ENCODE results near the gene GLDN. TPM values are rescaled to one million over a fixed set of nuclear protein-coding genes. Genes with fewer than 3 reads are reported as not detected.

Gene GLDN
- total RNA-seq (2012; rRNA removed) (under 0.01 TPM in 1 of 2 replicates, not detected in the other), polyA plus RNA-seq (2012; rRNA removed) (not detected in 2 replicates), Bru-seq, nascent RNA (percentile 26 among the genes with signal in this experiment), BruChase-seq, experiment 1, labeled RNA remaining after a 6-hour chase (percentile 30 among the genes with signal in this experiment), BruChase-seq, experiment 2, labeled RNA remaining after a 2-hour chase (percentile 32 among the genes with signal in this experiment)
- polyA plus RNA-seq (2012; cell fraction: cytosol; rRNA removed), result 0.02 and 0.14 TPM in 2 replicates
- 0.02 TPM in 1 of 2 replicates, not detected in the other for polyA plus RNA-seq (2012; cell fraction: nucleus; rRNA removed; ENCODE audit: low replicate concordance)
- long read RNA-seq, result 0 reads

DNA sequence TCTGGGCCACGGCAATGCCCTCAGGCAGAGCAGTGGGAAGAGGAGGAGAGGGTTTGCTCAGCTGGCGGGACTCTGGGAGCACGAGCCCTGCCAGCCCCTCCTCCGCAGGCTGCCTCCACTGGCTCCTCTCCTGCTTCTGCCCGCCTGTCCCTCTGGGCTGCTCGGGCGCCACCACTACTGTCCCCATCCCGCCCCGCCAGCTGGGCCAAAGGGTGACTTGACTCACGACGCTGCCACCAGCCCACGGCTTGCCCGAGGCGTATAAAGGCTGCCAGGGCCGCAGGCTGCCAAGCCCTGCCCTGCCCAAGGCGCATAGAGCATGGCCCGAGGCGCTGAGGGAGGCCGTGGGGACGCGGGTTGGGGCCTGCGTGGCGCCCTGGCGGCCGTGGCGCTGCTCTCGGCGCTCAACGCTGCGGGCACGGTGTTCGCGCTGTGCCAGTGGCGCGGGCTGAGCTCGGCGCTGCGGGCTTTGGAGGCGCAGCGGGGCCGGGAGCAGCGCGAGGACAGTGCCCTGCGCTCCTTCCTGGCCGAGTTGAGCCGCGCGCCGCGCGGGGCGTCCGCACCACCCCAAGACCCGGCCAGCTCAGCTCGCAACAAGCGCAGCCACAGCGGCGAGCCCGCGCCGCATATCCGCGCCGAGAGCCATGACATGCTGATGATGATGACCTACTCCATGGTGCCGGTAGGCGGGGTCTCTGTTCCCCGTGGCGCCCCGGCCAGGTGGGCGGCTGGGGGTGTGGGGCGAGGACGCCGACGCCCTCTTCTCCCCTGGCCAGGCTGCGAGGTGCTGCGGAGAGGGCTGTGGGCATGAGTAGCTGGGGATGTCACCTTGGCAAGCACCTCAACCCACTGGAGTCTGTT, at the start of gene GLDN:
Gene GLDN, plus strand, starts transcription at position 290 of the 861 bp plus-strand sequence. Its CDS starts 30 bp downstream, at position 320.
- no peak within 1 kb of the TSS for H2AK9ac ChIP-seq (replicated peaks; ENCODE audit: low read depth, low read length, poor library complexity)
- no peaks in the 10 kb centered on the region; the same call in 1 of the 2 replicates for H3K4me1 ChIP-seq (ENCODE audit: control insufficient read depth, insufficient read depth, low read length)
- ChIA-PET CTCF (interaction anchor here (0.6 kb wide), 1 partner anchor 17 kb away, joined by 3 read pairs; no protein-coding TSS in a partner anchor), POLR2A (ENCODE audit: unreplicated experiment) (no interaction called here)
- peak within 1 kb of the TSS; percentile 76 for H2AFZ ChIP-seq (replicated peaks; ENCODE audit: low read length, poor library complexity)
- no peak within 1 kb of the TSS for H3K14ac ChIP-seq (replicated peaks; ENCODE audit: low read depth, low read length)
- no peak within 1 kb of the TSS for H3K56ac ChIP-seq (ENCODE audit: extremely low read depth, insufficient read depth, low read length)
- H3K18ac ChIP-seq (ENCODE audit: low read depth, low read length), result no peak within 1 kb of the TSS
- no peak within 1 kb of the TSS for H3K9ac ChIP-seq (ENCODE audit: low read depth, low read length)
- WGBS, 2 experiments (ENCODE audit: extremely low coverage in 2 of 2, insufficient read length in 1 of 2), result 2% methylated on average over 10 of the region's 76 CpGs; no CpG with 5 or more reads in 1 of the 2 experiments
- H4K8ac ChIP-seq (ENCODE audit: low read depth in 2 of 2, low read length in 2 of 2), result no peak within 1 kb of the TSS
- TF ChIP-seq MAFK (IDR thresholded peaks at IDR 0.05; ENCODE audit: low read depth, low read length) (no peak), CEBPB (IDR thresholded peaks at IDR 0.05; ENCODE audit: low read depth, low read length) (no peak)
- peaks cover 61% of the 10 kb centered on the region for H3K27me3 ChIP-seq (ENCODE audit: control insufficient read depth, insufficient read depth, low read length)
- no peak within 1 kb of the TSS for H2BK20ac ChIP-seq (ENCODE audit: low read depth, low read length)
- H3K27ac ChIP-seq (ENCODE audit: insufficient read depth, low read length), result no peak within 1 kb of the TSS
- ATAC-seq (ENCODE audit: low read depth), result peak; percentile 87
- H3K4me2 ChIP-seq (ENCODE audit: low read depth, low read length), result peak within 1 kb of the TSS; percentile 42; the same call in 1 of the 2 replicates
- no peak within 1 kb of the TSS for H3K23ac ChIP-seq (ENCODE audit: low read depth, low read length)
- BruUV-seq (replicated peaks), result no TSS peak
- no peaks in the 10 kb centered on the region for H3K36me3 ChIP-seq (ENCODE audit: control insufficient read depth, insufficient read depth, low read length)
- no peaks in the 10 kb centered on the region for H3K79me1 ChIP-seq (ENCODE audit: low read depth in 1 of 2, low read length in 2 of 2)
- no peaks in the 10 kb centered on the region for H3K9me3 ChIP-seq (ENCODE audit: control insufficient read depth, insufficient read depth, low read length)
- no peak within 1 kb of the TSS for H4K91ac ChIP-seq (ENCODE audit: insufficient read depth, low read depth, low read length)
- intact Hi-C loops (cut with micrococcal nuclease), result no loop called here
- H4K20me1 ChIP-seq (ENCODE audit: insufficient read depth, low read length), result no peaks in the 10 kb centered on the region
- no peak within 1 kb of the TSS for H2AK5ac ChIP-seq (ENCODE audit: low read depth, low read length)
- no peak within 1 kb of the TSS for H2BK120ac ChIP-seq (ENCODE audit: low read depth, low read length)
- no peak within 1 kb of the TSS for H2BK5ac ChIP-seq (ENCODE audit: low read depth, low read length, poor library complexity, severe bottlenecking)
- no peak within 1 kb of the TSS; the same call in 1 of the 2 replicates for H3K4me3 ChIP-seq (ENCODE audit: insufficient read depth, low read depth, low read length)
- H3K9me1 ChIP-seq (ENCODE audit: insufficient read depth, low read length), result no peaks in the 10 kb centered on the region
- dilution Hi-C loops (cut with HindIII; ENCODE audit: low sequenced_read_pairs, unreplicated experiment), result no loop called here
- no peak within 1 kb of the TSS for H2BK15ac ChIP-seq (ENCODE audit: low read depth, low read length)
- peak; percentile 2 for DNase-seq
- in situ Hi-C loops (cut with MboI; ENCODE audit: low sequenced_read_pairs), result no loop called here
- H3K4ac ChIP-seq (ENCODE audit: low read depth, low read length), result no peak within 1 kb of the TSS
- no peak within 1 kb of the TSS for H4K5ac ChIP-seq (ENCODE audit: low read depth, low read length)
